HG02970 (cell line): Measurements from ENCODE around the gene FREM2.

ENCODE experiments used
- ATAC-seq: cut with Tn5 transposase; IDR thresholded peaks from one replicate; pipeline ENCODE4 v1.9.1; 2021; ENCODE audit warnings: mild to moderate bottlenecking, moderate library complexity, moderate number of reproducible peaks; ENCODE audit not compliant: unreplicated experiment, low FRiP score

The FREM2 gene

DNA sequence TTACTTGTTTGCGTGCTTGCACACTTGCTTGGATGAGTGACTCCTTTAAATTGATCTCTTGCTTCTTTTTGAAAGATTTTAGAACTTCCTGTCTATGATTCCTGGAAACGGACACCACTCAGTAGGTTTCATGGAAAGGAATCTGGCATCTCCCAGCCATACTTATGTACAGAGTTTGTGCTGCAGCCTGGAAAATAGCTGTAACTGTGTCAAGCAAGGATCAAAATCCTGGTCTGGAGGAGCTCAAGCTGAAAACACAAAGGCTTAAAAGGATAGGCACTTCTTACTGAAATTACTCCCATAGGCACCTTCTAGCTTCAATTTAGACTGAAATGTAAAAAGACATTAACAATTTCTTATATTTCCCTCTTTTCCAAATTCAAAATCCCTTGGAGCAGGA is 1.4 kb upstream of the FREM2 start:
- no peak for ATAC-seq

DNA sequence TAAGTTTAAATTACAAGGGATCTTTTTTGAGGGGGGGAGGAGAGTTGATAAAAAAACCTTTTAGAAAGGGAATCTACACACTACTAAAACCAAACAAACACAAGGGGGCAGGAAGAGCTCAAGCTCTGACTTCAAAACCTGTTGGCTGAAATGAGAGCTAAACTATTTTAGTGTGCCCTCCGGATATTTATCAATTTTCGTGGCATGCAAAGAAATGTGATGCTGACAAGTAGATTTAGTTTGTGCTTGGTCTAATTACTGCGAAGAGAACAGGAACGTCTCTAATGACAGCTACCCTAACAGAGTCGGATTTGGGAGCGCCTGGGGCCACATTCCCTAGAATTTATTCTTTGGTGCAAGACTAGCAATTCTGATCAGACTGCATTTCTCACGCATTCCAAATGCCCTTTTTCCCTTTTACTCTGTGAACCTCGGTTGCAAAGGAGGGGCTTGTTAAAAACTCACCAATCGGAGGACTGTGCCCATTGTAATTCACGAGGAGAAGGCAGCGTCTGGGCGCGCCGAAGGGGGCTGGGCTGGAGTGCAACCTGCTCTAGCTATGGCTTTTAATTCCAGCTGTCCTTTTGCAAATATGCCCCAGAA is 802 bp upstream of the FREM2 start:
- no peak for ATAC-seq

DNA sequence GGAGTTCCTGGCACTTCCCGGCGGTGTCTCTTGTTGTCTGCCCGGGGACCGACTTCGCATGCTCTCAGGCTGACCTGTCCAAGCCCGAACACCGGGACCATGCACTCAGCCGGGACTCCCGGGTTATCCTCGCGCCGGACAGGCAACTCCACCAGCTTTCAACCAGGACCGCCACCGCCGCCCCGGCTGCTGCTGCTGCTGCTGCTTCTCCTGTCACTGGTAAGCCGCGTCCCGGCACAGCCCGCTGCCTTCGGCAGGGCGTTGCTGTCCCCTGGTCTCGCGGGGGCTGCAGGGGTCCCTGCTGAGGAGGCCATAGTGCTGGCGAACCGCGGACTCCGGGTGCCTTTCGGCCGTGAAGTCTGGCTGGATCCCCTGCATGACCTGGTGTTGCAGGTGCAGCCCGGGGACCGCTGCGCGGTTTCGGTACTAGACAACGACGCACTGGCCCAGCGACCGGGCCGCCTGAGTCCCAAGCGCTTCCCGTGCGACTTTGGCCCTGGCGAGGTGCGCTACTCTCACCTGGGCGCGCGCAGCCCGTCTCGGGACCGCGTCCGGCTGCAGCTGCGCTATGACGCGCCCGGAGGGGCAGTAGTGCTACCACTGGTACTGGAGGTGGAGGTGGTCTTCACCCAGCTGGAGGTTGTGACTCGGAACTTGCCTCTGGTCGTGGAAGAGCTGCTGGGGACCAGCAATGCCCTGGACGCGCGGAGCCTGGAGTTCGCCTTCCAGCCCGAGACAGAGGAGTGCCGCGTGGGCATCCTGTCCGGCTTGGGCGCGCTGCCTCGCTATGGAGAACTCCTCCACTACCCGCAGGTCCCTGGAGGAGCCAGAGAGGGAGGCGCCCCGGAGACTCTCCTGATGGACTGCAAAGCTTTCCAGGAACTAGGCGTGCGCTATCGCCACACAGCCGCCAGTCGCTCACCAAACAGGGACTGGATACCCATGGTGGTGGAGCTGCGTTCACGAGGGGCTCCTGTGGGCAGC is 661 bp downstream of the FREM2 start:
- no peak for ATAC-seq

DNA sequence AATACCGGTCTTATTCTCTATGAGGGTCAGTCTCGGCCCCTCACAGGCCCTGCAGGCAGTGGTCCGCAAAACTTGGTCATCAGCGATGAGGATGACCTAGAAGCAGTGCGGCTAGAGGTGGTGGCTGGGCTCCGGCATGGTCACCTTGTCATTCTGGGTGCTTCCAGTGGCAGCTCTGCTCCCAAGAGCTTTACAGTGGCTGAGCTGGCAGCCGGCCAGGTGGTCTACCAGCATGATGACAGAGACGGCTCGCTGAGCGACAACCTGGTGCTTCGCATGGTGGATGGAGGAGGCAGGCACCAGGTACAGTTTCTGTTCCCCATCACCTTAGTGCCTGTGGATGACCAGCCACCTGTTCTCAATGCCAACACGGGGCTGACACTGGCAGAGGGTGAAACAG is 1.8 kb downstream of the FREM2 start:
- ATAC-seq, result no peak

DNA sequence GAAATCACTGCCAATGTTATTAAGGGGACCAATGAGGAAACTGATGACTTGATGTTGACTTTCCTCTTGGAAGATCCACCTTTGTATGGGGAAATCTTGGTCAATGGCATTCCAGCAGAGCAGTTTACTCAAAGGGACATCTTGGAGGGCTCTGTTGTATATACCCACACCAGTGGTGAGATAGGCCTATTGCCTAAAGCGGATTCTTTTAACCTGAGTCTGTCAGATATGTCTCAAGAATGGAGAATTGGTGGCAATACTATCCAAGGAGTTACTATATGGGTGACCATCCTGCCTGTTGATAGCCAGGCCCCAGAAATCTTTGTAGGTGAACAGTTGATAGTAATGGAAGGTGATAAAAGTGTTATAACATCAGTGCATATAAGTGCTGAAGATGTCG is 3.4 kb downstream of the FREM2 start:
- no peak for ATAC-seq

DNA sequence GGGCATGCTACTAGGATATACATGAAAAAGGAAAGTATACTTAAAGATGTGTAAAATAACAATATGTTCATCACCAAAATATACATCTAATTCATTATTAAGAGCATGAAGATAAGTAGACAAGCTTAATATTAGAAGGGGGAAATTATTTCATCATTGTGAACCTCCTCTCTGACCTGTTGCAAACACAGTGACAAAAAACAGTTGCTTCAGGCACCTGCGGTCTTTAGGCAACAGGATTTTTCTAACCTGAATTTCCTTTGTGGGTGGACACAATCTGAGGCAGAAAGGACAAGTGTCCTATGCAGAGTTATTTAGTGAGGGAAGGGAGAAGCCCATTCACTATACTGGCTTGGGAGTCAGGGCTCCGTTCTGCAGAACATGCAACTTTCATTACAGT is 6.3 kb downstream of the FREM2 start:
- no peak for ATAC-seq

DNA sequence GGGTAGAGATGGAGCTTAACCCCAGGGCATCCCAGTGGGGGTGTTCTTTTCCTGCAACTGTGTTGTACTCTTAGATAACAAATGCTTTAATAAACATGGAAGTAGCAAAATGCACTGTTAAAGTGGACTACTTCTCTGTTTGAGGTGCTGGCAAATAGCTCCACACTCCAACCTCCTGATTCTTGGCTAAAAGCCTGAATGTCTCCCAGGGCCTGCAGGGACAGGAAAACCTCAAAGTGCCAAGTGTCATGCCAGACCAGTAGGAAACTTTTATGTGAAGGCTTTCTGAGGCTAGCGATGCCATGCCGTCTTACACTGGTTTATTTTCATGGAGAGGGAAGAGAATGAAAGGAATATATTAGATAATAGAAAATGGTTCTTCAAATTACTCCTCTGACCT is 6.8 kb downstream of the FREM2 start:
- no peak for ATAC-seq

DNA sequence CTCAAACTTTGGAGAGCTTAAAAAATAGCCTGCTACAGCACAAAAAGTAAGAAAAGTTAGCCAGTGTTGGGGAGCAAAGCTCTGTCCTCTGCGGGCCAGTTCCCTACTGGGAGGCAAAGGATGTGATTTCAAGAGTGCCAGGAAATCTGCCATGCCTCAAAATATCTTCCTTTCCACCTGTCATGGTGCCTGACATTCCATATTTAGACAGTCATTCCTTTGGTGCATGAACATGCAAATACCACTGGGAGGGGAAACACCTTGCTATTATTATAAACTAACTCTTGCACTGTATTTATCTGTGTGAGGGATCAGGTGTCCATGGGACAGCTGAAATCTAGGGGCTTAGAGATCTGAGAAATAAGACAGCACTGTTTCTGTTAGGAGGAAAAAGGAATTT is 10.3 kb downstream of the FREM2 start:
- no peak for ATAC-seq

DNA sequence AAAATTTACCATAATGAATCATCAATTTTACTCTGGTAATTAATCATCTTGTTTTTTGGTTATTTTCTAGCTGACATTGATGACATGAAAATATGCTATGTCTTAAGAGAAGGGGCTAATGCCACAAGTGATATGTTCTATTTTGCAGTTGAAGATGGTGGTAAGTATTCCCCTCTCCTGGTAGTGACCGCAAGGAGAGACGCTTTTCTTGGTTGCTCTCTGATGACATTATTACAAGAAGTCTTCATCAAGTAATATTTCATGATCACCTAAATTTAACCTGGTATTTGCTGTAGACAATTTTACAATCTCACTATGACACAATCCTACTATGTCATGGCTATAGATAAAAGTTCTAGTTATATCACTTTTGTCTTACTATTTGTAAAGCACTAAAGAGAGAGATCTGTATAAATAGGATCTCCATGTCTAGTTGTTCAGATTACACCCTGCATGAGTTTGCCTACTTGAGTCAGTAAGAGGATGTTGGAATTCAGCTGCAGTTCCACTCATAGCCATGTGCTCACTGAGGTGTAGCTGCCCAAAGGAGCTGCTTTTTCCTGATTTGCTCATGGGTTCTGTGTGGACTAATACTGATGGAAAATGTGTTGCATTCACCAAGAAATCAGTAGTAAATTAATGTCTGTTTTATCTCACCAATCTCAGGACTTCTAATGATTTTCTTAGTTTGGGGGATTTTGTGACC is 10.9 kb downstream of the FREM2 start:
- ATAC-seq, result no peak

DNA sequence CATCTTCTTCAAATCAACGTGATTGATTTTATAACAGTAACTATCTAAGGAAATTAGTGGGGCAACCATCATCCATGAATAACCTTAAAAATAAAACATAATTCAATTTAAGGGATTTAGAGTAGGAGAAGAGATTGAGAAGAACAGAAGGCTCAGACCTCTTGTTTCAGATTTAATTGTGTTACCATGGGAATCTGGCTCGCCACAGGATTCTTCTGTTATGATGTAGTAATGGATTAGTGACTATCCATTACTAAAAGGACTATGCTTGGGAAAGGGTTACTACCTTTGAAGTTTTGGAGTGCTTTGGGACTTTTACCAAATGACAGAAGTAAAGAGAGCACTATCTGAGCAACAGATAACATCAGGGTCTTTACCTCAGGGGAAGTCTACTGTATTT is 13.2 kb downstream of the FREM2 start:
- no peak for ATAC-seq

DNA sequence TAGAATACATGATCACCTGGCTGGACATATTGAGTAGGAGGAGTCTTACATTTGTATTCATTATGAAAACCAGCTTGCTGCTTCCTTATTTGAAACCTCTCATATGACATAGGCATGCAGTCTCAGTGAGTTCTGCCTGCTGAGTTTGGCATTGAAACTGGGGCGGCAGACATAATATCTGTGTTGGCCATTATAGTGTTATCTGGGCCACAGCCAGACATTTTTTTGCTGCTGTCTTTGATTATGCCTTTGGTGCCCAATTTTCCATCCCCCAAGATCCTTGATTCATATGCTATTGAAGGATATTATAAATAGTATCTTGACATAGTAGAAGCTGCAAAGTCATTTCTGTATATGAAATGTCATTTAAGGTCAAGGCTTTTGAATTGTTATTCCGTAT is 15.8 kb downstream of the FREM2 start:
- no peak for ATAC-seq

DNA sequence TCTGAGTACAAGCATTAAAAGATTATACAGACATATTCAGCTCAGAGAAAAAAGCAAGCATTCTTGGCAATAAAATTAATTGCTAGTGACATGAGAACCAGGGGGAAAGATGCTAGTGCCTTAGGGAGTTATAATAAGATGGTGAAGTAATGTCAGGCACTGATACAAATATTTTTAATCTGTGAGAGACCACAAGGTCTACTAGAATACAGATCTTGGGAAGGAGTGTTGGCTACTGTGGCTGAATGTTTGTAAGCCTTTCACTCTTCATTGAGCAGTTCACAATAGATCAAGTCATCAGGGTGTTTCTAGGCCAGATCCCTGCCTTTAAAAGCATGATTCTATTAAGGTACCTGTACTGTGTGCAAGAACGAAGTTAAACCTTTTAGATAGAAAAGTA is 16.4 kb downstream of the FREM2 start:
- no peak for ATAC-seq

DNA sequence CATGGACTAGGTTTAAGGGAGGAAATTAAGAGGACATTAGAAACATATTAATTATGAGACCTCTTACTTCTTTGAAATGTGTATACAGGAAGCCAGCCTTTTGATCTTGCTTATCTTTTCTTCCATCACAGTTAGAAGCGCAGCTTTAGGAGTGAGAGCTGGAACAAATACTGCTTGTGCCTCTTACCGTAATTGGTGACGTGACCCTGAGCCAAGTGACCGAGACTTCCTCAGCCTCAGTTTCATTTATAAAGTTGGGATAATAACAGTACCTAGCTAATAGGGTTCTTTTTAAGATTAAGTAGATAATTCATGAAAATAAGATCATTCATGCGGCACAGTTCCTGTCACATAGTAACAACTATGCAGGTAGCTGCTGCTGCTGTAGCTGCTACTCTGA is 18.5 kb downstream of the FREM2 start:
- no peak for ATAC-seq

DNA sequence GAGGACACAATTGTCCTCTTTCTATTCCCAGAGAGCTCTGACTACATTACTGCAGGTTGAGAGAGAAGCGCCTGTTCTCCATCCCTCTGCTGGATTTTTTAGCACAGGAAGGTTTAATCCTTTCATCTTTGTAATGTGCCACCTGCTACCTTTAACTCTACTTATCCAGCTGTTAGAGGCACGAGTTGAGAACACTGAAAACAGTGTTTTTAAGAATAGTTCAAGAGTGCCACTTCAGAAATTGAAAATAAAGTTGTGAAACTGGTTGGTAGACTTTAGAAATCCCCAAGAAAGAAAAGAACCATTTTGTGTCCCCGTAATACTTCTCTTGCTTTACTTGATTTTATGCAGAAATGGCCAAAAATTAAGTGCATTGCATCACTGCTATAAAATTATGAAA is 20.6 kb downstream of the FREM2 start:
- no peak for ATAC-seq

DNA sequence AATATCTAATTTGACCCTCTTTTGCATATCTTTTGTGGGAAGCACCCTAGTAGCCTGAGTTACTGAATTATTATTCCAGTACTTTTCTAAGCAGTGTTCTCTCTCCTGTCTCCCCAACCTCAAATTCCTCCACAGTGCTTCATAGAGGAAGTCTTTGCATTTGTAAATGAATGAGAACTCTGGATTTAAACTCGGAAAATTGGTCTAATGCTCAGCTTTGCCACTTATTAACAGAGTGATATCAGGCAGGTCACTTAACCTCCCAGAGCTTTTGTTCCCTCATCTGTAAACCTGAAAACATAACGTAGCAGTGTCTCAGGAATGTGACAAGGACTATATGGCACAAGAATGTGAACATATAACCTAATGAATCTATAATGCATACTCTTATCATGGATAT is 26.2 kb downstream of the FREM2 start:
- no peak for ATAC-seq

DNA sequence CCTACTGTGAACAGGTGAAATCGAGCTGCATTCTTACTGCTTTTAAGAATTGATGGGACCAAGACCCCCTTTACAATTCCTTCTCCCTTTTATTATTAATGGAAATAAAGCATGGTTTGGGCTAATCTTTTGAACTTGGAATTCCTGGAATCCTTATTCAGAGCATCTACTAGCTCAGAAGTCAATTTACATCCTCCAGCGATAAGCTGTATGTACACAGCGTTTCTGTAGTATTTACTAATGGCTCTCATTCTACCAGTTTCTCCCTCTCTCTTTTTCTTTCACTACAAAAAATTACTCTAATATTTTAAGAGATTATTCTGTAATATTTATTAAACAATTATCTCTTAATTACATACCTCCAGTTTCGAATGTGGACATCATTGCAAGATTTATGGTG is 31.5 kb downstream of the FREM2 start:
- no peak for ATAC-seq

DNA sequence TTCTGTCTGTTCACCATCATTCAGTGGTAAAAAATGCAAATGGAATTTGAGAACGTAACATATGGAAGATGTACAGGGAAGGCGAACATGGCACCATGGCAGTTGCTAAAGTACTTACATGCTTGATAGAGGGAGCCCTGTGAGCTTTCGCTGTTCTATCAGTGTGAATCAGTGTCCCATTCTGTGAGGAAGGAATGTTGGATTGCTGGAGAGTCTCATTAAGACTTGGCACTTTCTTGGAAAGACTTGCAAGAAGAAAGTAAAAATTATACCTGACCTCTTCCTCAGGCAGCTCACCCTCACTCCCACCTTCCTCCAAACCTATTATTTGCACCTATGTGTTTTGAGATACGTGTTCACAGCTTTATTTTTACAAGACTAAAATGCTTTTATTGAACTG is 43.5 kb downstream of the FREM2 start:
- ATAC-seq, result no peak

DNA sequence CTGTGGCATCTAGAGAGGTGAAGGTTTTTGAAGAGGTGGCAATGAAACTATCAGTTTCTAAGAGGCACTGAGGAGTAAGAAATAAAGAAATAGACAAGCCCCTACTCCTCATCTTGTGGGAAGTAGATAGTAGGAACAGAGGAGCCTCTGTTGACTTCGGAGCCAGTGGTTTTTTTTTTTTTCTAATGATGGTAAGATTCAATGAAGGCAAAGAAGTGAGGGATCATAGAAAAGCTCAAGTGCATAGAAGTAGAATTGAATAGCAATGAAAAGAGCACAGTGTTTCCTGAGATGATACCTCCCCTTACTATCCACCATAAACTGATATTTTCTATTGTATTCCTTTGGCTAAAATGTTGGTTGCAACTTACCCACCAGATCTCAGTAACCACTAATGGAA is 46.3 kb downstream of the FREM2 start:
- ATAC-seq, result no peak

DNA sequence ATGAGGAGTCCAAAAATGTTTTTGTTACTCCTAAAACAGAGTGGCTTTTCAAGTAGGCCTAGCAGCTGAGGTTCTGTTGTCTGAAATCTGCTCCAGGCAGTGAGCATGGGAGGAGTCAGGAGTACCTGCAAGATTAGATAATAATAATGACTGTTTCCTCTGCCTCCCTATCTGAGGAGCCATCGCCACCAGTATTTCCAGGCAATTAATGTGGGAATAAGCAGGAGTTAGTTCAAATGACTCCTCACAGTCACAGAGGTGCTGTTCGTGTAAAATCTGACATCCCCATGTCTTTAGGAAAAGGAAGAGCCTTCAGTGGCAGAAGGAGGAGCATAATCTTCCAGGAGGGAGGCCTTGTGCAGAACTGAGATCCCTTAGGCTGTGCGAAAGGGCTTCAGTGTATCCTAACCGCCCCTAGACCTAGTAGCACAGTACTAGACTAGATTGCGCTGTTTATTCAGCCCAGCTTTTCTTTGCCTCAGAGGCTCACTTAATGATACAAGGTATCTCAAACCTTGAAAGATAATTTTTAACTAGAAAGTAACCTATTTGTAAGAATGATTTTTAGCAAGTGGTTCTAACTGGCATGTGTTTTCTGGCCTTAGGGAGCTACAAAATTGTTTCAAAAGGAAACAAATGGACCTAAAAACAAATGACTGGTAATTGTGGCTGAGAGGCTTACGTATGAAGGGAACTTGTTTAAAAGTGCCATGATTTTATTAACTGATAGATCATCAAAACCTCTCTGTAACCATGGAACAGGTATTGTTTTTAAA is 49.0 kb downstream of the FREM2 start:
- ATAC-seq, result no peak

DNA sequence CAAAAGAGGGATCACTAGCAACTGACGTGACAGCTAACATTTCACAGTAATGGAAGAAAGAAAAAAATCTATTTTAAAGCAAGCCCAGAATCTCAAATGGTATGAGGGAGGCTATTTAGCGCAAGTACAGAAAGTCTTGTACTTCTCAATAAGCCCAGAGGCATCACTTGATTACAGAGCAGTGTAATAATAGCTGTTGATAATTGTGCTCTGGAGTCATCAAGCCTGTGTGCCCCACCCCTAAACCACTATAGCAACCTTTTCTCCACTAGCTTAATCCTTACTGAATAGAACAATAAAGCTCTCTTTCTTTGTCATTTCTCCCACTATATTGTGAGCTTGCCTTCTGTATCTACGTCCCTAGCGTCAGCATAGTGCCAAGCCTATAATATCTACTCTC is 56.6 kb downstream of the FREM2 start:
- ATAC-seq, result no peak

DNA sequence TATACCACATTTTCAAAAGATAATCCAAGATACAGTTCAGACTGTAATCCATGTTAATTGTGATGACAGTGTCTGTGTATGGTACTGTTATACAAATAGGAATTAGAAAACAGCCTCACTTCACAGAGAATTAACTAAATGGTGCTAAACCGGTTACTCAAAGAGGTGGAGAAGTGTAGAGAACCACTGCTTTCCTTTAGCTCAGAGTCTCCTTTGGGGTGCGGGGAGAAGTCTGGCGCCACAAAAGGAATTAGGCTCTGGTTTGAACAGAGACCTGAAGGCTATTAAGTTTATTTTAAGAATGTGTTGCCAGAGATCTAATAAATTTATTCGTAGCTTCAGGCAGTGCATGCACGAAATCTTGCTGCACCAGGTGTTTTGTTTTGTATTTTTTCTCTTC is 65.8 kb downstream of the FREM2 start:
- no peak for ATAC-seq
